Stimulated activated CD4-positive, alpha-beta T cell treated with anti-CD3 and anti-CD28 coated beads, Interleukin-12 subunit alpha, Interleukin-12 subunit beta, amount 100 ng/mL, for 24 hours (primary cell): ENCODE measurements around the gene CD74.
A peak's percentile ranks its signal among the peaks of the same experiment; 100 is the strongest.
"Not testable (repeated sequence)": the region's sequence is repeated elsewhere in the genome, so short reads cannot be mapped to it uniquely, and the experiment has no call there.

ENCODE experiments used
- DNase-seq, 2 experiments: peaks; one replicate each; pipeline ENCODE4 v3.0.0-alpha.2; 2020; ENCODE audit warnings: low read depth in 2 of 2

Gene CD74

GRCh38 chr5:150412319-150413175, at the start of gene CD74:
Gene CD74 (minus strand): TSS chr5:150412910. CDS start chr5:150412749, 161 bp downstream.
- DNase-seq: peak; percentile 80 to 87

GRCh38 chr5:150461231-150461630, 48.5 kb upstream of the CD74 start:
- no peak for DNase-seq

- no peak for DNase-seq
Measured at GRCh38 chr5:150460781-150461180, 48.1 kb upstream of the CD74 start.

GRCh38 chr5:150458802-150459557, 46.3 kb upstream of the CD74 start:
- DNase-seq: peak; percentile 77 to 88

GRCh38 chr5:150457562-150458240, 45.0 kb upstream of the CD74 start:
- no peak for DNase-seq

GRCh38 chr5:150457121-150457520, 44.4 kb upstream of the CD74 start:
- no peak for DNase-seq

GRCh38 chr5:150454492-150455229, 42.0 kb upstream of the CD74 start:
- DNase-seq: no peak

- not testable (repeated sequence) for DNase-seq
Measured at GRCh38 chr5:150454027-150454426, 41.3 kb upstream of the CD74 start.

- no peak for DNase-seq
Measured at GRCh38 chr5:150452914-150453313, 40.2 kb upstream of the CD74 start.

- no peak for DNase-seq
Measured at GRCh38 chr5:150451594-150451993, 38.9 kb upstream of the CD74 start.

GRCh38 chr5:150449517-150450339, 37.0 kb upstream of the CD74 start, which contains the start of gene RPS14:
Gene RPS14 (minus strand): TSS chr5:150449739. CDS start chr5:150447733, 2,006 bp downstream.
- peak; percentile 86 to 95 for DNase-seq

GRCh38 chr5:150448952-150449516, 36.3 kb upstream of the CD74 start:
- DNase-seq: no peak

GRCh38 chr5:150448334-150448733, 35.6 kb upstream of the CD74 start:
- no peak for DNase-seq

- DNase-seq: no peak
Measured at GRCh38 chr5:150447188-150447587, 34.5 kb upstream of the CD74 start.

- no peak for DNase-seq
Measured at GRCh38 chr5:150446583-150446982, 33.9 kb upstream of the CD74 start.

- no peak for DNase-seq
Measured at GRCh38 chr5:150446088-150446487, 33.4 kb upstream of the CD74 start.

- DNase-seq: no peak
Measured at GRCh38 chr5:150444770-150445169, 32.1 kb upstream of the CD74 start.

- no peak for DNase-seq
Measured at GRCh38 chr5:150443242-150444075, 30.7 kb upstream of the CD74 start.

GRCh38 chr5:150442699-150443080, 30.0 kb upstream of the CD74 start:
- DNase-seq: no peak
